GM23338 (cell line): ENCODE measurements around the gene LRRTM2. TPM values are rescaled to one million over a fixed set of nuclear protein-coding genes. Genes with fewer than 3 reads are reported as not detected.

ENCODE experiments used
- ATAC-seq: fragments of 200-7000 bp; cut with Tn5 transposase; 3 replicates; pipeline ENCODE4 v1.9.1; 2020
- DNase-seq: peaks from one replicate; pipeline ENCODE4 v3.0.0-alpha.2; 2015; ENCODE audit warnings: low spot score
- H2AFZ ChIP-seq: fragments of 200-600 bp; sonication (generic); 2 replicates; pipeline ENCODE4 v1.8.0; 2016; ENCODE audit warnings: antibody characterized with exemption, mild to moderate bottlenecking, moderate library complexity
- H3F3A ChIP-seq: fragments of 200-600 bp; sonication (generic); replicated peaks from 2 replicates; pipeline ENCODE4 v1.8.0; 2017; ENCODE audit warnings: antibody characterized with exemption, mixed run types, low read depth
- H3K27ac ChIP-seq: fragments of 200-600 bp; sonication (generic); 2 replicates; pipeline ENCODE4 v1.6.1; 2016; ENCODE audit warnings: low read depth
- H3K27me3 ChIP-seq: fragments of 200-600 bp; sonication (generic); 2 replicates; pipeline ENCODE4 v1.8.0; 2016; ENCODE audit warnings: mild to moderate bottlenecking, mixed run types, moderate library complexity; ENCODE audit not compliant: insufficient read depth
- H3K36me3 ChIP-seq: fragments of 200-600 bp; sonication (generic); 2 replicates; pipeline ENCODE4 v1.8.0; 2016; ENCODE audit warnings: mild to moderate bottlenecking; ENCODE audit not compliant: insufficient read depth
- H3K4me1 ChIP-seq: fragments of 200-600 bp; sonication (generic); 2 replicates; pipeline ENCODE4 v1.8.0; 2016; ENCODE audit warnings: mild to moderate bottlenecking, moderate library complexity; ENCODE audit not compliant: insufficient read depth
- H3K4me2 ChIP-seq: fragments of 200-600 bp; sonication (generic); 2 replicates; pipeline ENCODE4 v1.7.1; 2017; ENCODE audit warnings: mixed run types
- H3K4me3 ChIP-seq: fragments of 200-600 bp; sonication (generic); 2 replicates; pipeline ENCODE4 v1.6.1; 2016; ENCODE audit warnings: mixed run types
- H3K79me2 ChIP-seq: fragments of 200-600 bp; sonication (generic); replicated peaks from 2 replicates; pipeline ENCODE4 v1.8.0; 2017; ENCODE audit warnings: mild to moderate bottlenecking; ENCODE audit not compliant: insufficient read depth
- H3K9me2 ChIP-seq: fragments of 200-600 bp; sonication (generic); 2 replicates; pipeline ENCODE4 v1.8.0; 2017; ENCODE audit not compliant: insufficient read depth
- H4K20me1 ChIP-seq: fragments of 200-600 bp; sonication (generic); replicated peaks from 2 replicates; pipeline ENCODE4 v1.8.0; 2017; ENCODE audit warnings: mild to moderate bottlenecking; ENCODE audit not compliant: insufficient read depth
- H3K27ac Mint-ChIP-seq: 2 replicates; pipeline ENCODE4 v1.8.0; 2020; ENCODE audit warnings: inconsistent platforms, mild to moderate bottlenecking, moderate library complexity, mixed read lengths
- H3K27me3 Mint-ChIP-seq: 3 replicates; pipeline ENCODE4 v1.8.0; 2022; ENCODE audit warnings: low read depth, mild to moderate bottlenecking, moderate library complexity, mixed read lengths, inconsistent platforms; ENCODE audit not compliant: insufficient read depth, poor library complexity
- H3K36me3 Mint-ChIP-seq: 3 replicates; pipeline ENCODE4 v1.8.0; 2021; ENCODE audit warnings: low read depth, mild to moderate bottlenecking, inconsistent platforms, moderate library complexity, mixed read lengths
- H3K4me1 Mint-ChIP-seq: 3 replicates; pipeline ENCODE4 v1.8.0; 2020; ENCODE audit warnings: mild to moderate bottlenecking, inconsistent platforms, mixed read lengths
- H3K4me3 Mint-ChIP-seq: 3 replicates; pipeline ENCODE4 v1.8.0; 2021; ENCODE audit warnings: moderate library complexity, mild to moderate bottlenecking, inconsistent platforms, mixed read lengths
- H3K9me3 Mint-ChIP-seq: 3 replicates; pipeline ENCODE4 v1.8.0; 2020; ENCODE audit warnings: moderate library complexity, mild to moderate bottlenecking, inconsistent platforms, mixed read lengths
- CTCF ChIP-seq, 2 experiments: fragments of 200-600 bp in 1 of 2; sonication (generic) in 1 of 2; conservative IDR thresholded peaks; 2 replicates each; pipeline versions ENCODE4 v1.5.1 to v1.6.1; 2016 to 2017; ENCODE audit warnings: antibody characterized with exemption in 2 of 2, low read depth in 2 of 2, mild to moderate bottlenecking in 2 of 2, moderate library complexity in 1 of 2
- ETS1 ChIP-seq: IDR thresholded peaks from 2 replicates; pipeline ENCODE4 v1.6.1; 2016; ENCODE audit warnings: antibody characterized with exemption
- EZH2 ChIP-seq: fragments of 200-600 bp; sonication (generic); IDR thresholded peaks from one replicate; pipeline ENCODE4 v1.8.0; 2017; ENCODE audit warnings: antibody characterized with exemption, mild to moderate bottlenecking, low read depth; ENCODE audit not compliant: unreplicated experiment
- EZH2phosphoT487 ChIP-seq: fragments of 200-600 bp; sonication (generic); IDR thresholded peaks from one replicate; pipeline ENCODE4 v1.8.1; 2018; ENCODE audit warnings: antibody characterized with exemption; ENCODE audit not compliant: unreplicated experiment
- JUNB ChIP-seq: IDR thresholded peaks from one replicate; pipeline ENCODE4 v1.6.1; 2016; ENCODE audit warnings: antibody characterized with exemption; ENCODE audit not compliant: unreplicated experiment
- NANOG ChIP-seq: IDR thresholded peaks from 2 replicates; pipeline ENCODE4 v1.6.1; 2016; ENCODE audit warnings: antibody characterized with exemption, borderline replicate concordance
- POLR2AphosphoS5 ChIP-seq: IDR thresholded peaks from 2 replicates; pipeline ENCODE4 v1.6.1; 2016; ENCODE audit warnings: antibody characterized with exemption, low read depth
- REST ChIP-seq: IDR thresholded peaks from one replicate; pipeline ENCODE4 v1.6.1; 2018; ENCODE audit warnings: antibody characterized with exemption; ENCODE audit not compliant: unreplicated experiment
- STAT1 ChIP-seq: IDR thresholded peaks from one replicate; pipeline ENCODE4 v1.6.1; 2016; ENCODE audit warnings: antibody characterized with exemption; ENCODE audit not compliant: unreplicated experiment
- ZNF462 ChIP-seq: fragments of 250-450 bp; sonication (Bioruptor Pico); IDR thresholded peaks from 2 replicates; pipeline ENCODE4 v1.5.0; 2020; ENCODE audit warnings: mild to moderate bottlenecking, moderate library complexity
- polyA plus RNA-seq: library from polyadenylated mRNA; unstranded; fragments of >200 nt; fragmentation: Nextera tagmentation; extraction: Ambion mirVana; gene quantifications from 2 replicates; pipeline ENCODE4 v1.2.1, GENCODE V29; 2016
- total RNA-seq: library from RNA; depleted of rRNA; stranded (reverse); fragments of >200 nt; shearing (Covaris generic); gene quantifications from 2 replicates; pipeline ENCODE4 v1.2.3, GENCODE V29; 2014

LRRTM2 gene
- total and polyA plus RNA-seq, 2 experiments from 2014 or later, result 1.5 TPM; not detected in 1

- Mint-ChIP-seq H3K36me3 (no peaks in the 10 kb centered on the region), H3K9me3 (no peaks in the 10 kb centered on the region), H3K4me3 (no peak overlapping the region), H3K27me3 (no peaks in the 10 kb centered on the region), H3K27ac (no peak overlapping the region), H3K4me1 (peaks cover 61% of the 10 kb centered on the region)
- H2AFZ ChIP-seq, result no peak overlapping the region
- ATAC-seq, result no peak
- H3K27ac ChIP-seq, result no peak overlapping the region
- H3K79me2 ChIP-seq, result peaks cover 91% of the 10 kb centered on the region
- no peak for DNase-seq
- no peak overlapping the region for H3K4me3 ChIP-seq
- 0 out of 2 replicates have a peak overlapping the region, but pooled peaks have one; percentile 0 for H3K4me2 ChIP-seq
- peaks cover 53% of the 10 kb centered on the region for H3K4me1 ChIP-seq
- no peaks in the 10 kb centered on the region for H3F3A ChIP-seq
- peaks cover 3% of the 10 kb centered on the region; the same call in 1 of the 2 replicates for H4K20me1 ChIP-seq
- TF ChIP-seq EZH2, result no peak
- no peak for TF ChIP-seq NANOG
- TF ChIP-seq EZH2phosphoT487, result no peak
- H3K9me2 ChIP-seq, result no peaks in the 10 kb centered on the region
- H3K27me3 ChIP-seq, result no peaks in the 10 kb centered on the region
- no peaks in the 10 kb centered on the region for H3K36me3 ChIP-seq
Measured at GRCh38 chr5:138849882-138850281, 25.3 kb downstream of the LRRTM2 start.

GRCh38 chr5:138849439-138849838, 25.7 kb downstream of the LRRTM2 start:
- Histone ChIP-seq H3K36me3 (no peaks in the 10 kb centered on the region), H2AFZ (no peak overlapping the region), H3K79me2 (peaks cover 90% of the 10 kb centered on the region), H4K20me1 (peaks cover 3% of the 10 kb centered on the region; the same call in 1 of the 2 replicates), H3K4me3 (no peak overlapping the region), H3F3A (no peaks in the 10 kb centered on the region), H3K9me2 (no peaks in the 10 kb centered on the region), H3K4me2 (peak overlapping the region; percentile 0; the same call in 1 of the 2 replicates), H3K27ac (no peak overlapping the region), H3K27me3 (no peaks in the 10 kb centered on the region), H3K4me1 (peaks cover 53% of the 10 kb centered on the region)
- no peak for ATAC-seq
- no peaks in the 10 kb centered on the region for H3K27me3 Mint-ChIP-seq
- no peak overlapping the region for H3K4me3 Mint-ChIP-seq
- H3K27ac Mint-ChIP-seq, result peak overlapping the region; percentile 58; the same call in 1 of the 2 replicates
- DNase-seq, result no peak
- H3K36me3 Mint-ChIP-seq, result no peaks in the 10 kb centered on the region
- H3K4me1 Mint-ChIP-seq, result peaks cover 62% of the 10 kb centered on the region
- H3K9me3 Mint-ChIP-seq, result no peaks in the 10 kb centered on the region
- TF ChIP-seq ETS1, result no peak
- TF ChIP-seq ZNF462 (CRISPR knock-in tag), result no peak
- TF ChIP-seq NANOG, result no peak
- TF ChIP-seq JUNB, result no peak
- TF ChIP-seq CTCF (conservative IDR thresholded peaks at IDR 0.05; ENCODE audit: low read depth in 2 of 2), result no peak
- no peak for TF ChIP-seq POLR2AphosphoS5
- TF ChIP-seq STAT1, result no peak
- TF ChIP-seq REST, result no peak
